Chondrocyte (in vitro differentiated cells): Measurements from ENCODE around the gene MAPKAP1. TPM values are rescaled to one million over a fixed set of nuclear protein-coding genes. Genes with fewer than 3 reads are reported as not detected.

ENCODE experiments used
- DNase-seq: peaks from one replicate; pipeline ENCODE4 v3.0.0; 2021; ENCODE audit warnings: mixed read lengths, low spot score
- H3K27ac Mint-ChIP-seq: one replicate; pipeline ENCODE4 v1.8.0; 2021; ENCODE audit warnings: mild to moderate bottlenecking, moderate library complexity, mixed read lengths; ENCODE audit not compliant: unreplicated experiment
- H3K27me3 Mint-ChIP-seq: 2 replicates; pipeline ENCODE4 v1.8.0; 2021; ENCODE audit warnings: low read depth, mixed read lengths
- H3K36me3 Mint-ChIP-seq: 2 replicates; pipeline ENCODE4 v1.8.0; 2021; ENCODE audit warnings: low read depth, mixed read lengths
- H3K4me1 Mint-ChIP-seq: 2 replicates; pipeline ENCODE4 v1.8.0; 2021; ENCODE audit warnings: low read depth, mild to moderate bottlenecking, mixed read lengths
- H3K4me3 Mint-ChIP-seq: one replicate; pipeline ENCODE4 v1.8.0; 2021; ENCODE audit warnings: mild to moderate bottlenecking, moderate library complexity, mixed read lengths; ENCODE audit not compliant: unreplicated experiment
- H3K9me3 Mint-ChIP-seq: 2 replicates; pipeline ENCODE4 v1.8.0; 2021; ENCODE audit warnings: low read depth, mixed read lengths
- CTCF ChIP-seq: fragments of 200-600 bp; sonication (generic); IDR thresholded peaks from 2 replicates; pipeline ENCODE4 v1.5.0; 2021; ENCODE audit warnings: antibody characterized with exemption, mild to moderate bottlenecking, moderate library complexity
- total RNA-seq: library from RNA; stranded (reverse); gene quantifications from 3 replicates; pipeline ENCODE4 v1.2.1, GENCODE V29; 2021

MAPKAP1 gene
- total RNA-seq, 1 donor from 2014 or later: 91.5 TPM

GRCh38 chr9:125739436-125739835 is 32.4 kb upstream of the MAPKAP1 start:
- Mint-ChIP-seq H3K36me3 (no peaks in the 10 kb centered on the region), H3K9me3 (no peaks in the 10 kb centered on the region), H3K27me3 (peaks cover 4% of the 10 kb centered on the region), H3K27ac (no peak overlapping the region), H3K4me3 (no peak overlapping the region), H3K4me1 (no peaks in the 10 kb centered on the region)
- DNase-seq: no peak
- TF ChIP-seq CTCF: no peak

- H3K36me3 Mint-ChIP-seq: no peaks in the 10 kb centered on the region
- no peaks in the 10 kb centered on the region for H3K4me1 Mint-ChIP-seq
- no peaks in the 10 kb centered on the region for H3K9me3 Mint-ChIP-seq
- DNase-seq: no peak
- H3K27me3 Mint-ChIP-seq: peaks cover 7% of the 10 kb centered on the region
- no peak overlapping the region for H3K4me3 Mint-ChIP-seq
- no peak for TF ChIP-seq CTCF
- H3K27ac Mint-ChIP-seq: no peak overlapping the region
These were observed 25.6 kb upstream of the MAPKAP1 start for GRCh38 chr9:125732562-125732961.

- Mint-ChIP-seq H3K27me3 (peaks cover 7% of the 10 kb centered on the region), H3K4me1 (no peaks in the 10 kb centered on the region), H3K27ac (no peak overlapping the region), H3K4me3 (no peak overlapping the region), H3K36me3 (no peaks in the 10 kb centered on the region), H3K9me3 (no peaks in the 10 kb centered on the region)
- no peak for DNase-seq
- no peak for TF ChIP-seq CTCF
These were observed 23.2 kb upstream of the MAPKAP1 start for GRCh38 chr9:125730168-125730567.

GRCh38 chr9:125726456-125727132 is 19.6 kb upstream of the MAPKAP1 start:
- no peak overlapping the region for H3K27ac Mint-ChIP-seq

GRCh38 chr9:125707472-125707804 is 430 bp upstream of the MAPKAP1 start:
- Mint-ChIP-seq H3K27me3 (no peaks in the 10 kb centered on the region), H3K27ac (peak overlapping the region; percentile 85), H3K36me3 (no peaks in the 10 kb centered on the region), H3K9me3 (no peaks in the 10 kb centered on the region), H3K4me3 (peak overlapping the region; percentile 81), H3K4me1 (peaks cover 34% of the 10 kb centered on the region)
- no peak for DNase-seq
- no peak for TF ChIP-seq CTCF

More at GRCh38 chr9:125726456-125727132, 19.6 kb upstream of the MAPKAP1 start:
- Mint-ChIP-seq H3K9me3 (no peaks in the 10 kb centered on the region), H3K36me3 (no peaks in the 10 kb centered on the region), H3K27me3 (peaks cover 4% of the 10 kb centered on the region), H3K4me3 (no peak overlapping the region), H3K4me1 (no peaks in the 10 kb centered on the region)
- DNase-seq: no peak
- TF ChIP-seq CTCF: no peak
